ENCODE results near the gene FBXO10.
"Not testable (repeated sequence)": the region's sequence is repeated elsewhere in the genome, so short reads cannot be mapped to it uniquely, and the experiment has no call there.

GRCh38 chr9:37514415-37514814 lies 61.8 kb downstream of the FBXO10 start:
- not testable (repeated sequence) for TF ChIP-seq CTCF (IDR thresholded peaks at IDR 0.05); POLR2A (IDR thresholded peaks at IDR 0.05); POLR2AphosphoS5 (IDR thresholded peaks at IDR 0.05); EP300 (IDR thresholded peaks at IDR 0.05; ENCODE audit: low read depth)
